Epithelial cell of esophagus (primary cell): ENCODE measurements around the gene NEIL1.
"Not testable (repeated sequence)": the region's sequence is repeated elsewhere in the genome, so short reads cannot be mapped to it uniquely, and the experiment has no call there.

Experiments used
- DNase-seq: peaks from one replicate; pipeline ENCODE4 v3.0.0; 2010; ENCODE audit warnings: low read depth
- H3K4me3 ChIP-seq: 2 replicates; pipeline ENCODE4 v1.5.1; 2011; ENCODE audit warnings: mild to moderate bottlenecking, low read length, control low read depth
- TF ChIP-seq, protein P1 (sequence below): IDR thresholded peaks from 2 replicates; pipeline ENCODE4 v1.5.1; 2011; ENCODE audit warnings: low read depth, mild to moderate bottlenecking, low read length, control low read depth, inconsistent platforms; ENCODE audit not compliant: insufficient read depth; ENCODE audit errors: missing control alignments

The NEIL1 gene

DNA sequence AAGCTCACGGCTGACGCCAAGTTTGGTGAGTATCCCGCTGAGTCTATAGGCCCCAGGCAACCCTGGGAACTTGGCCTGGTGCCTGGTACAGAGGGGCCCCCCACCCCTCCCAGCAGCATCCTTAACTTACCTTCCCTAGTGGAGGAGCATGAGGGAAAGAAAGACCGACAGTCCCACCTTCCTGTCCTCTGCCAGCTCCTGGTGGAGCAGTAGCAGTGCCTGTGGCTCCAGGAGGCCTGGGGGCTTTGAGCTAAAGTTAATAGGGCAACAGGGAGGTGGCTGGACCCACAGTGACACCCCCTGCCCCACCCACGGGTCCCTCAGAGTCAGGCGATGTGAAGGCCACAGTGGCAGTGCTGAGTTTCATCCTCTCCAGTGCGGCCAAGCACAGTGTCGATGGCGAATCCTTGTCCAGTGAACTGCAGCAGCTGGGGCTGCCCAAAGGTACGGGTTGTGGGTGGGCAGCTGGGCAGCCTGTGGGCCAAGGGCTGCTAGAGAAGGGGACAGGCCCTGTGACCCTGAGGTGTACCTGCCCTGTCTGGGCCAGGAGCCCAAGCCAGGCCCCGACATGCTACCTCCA is 8.1 kb upstream of the NEIL1 start:
- H3K4me3 ChIP-seq, result no peak overlapping the region
- no peak for DNase-seq
- TF ChIP-seq, protein P1, sequence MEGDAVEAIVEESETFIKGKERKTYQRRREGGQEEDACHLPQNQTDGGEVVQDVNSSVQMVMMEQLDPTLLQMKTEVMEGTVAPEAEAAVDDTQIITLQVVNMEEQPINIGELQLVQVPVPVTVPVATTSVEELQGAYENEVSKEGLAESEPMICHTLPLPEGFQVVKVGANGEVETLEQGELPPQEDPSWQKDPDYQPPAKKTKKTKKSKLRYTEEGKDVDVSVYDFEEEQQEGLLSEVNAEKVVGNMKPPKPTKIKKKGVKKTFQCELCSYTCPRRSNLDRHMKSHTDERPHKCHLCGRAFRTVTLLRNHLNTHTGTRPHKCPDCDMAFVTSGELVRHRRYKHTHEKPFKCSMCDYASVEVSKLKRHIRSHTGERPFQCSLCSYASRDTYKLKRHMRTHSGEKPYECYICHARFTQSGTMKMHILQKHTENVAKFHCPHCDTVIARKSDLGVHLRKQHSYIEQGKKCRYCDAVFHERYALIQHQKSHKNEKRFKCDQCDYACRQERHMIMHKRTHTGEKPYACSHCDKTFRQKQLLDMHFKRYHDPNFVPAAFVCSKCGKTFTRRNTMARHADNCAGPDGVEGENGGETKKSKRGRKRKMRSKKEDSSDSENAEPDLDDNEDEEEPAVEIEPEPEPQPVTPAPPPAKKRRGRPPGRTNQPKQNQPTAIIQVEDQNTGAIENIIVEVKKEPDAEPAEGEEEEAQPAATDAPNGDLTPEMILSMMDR, result no peak

DNA sequence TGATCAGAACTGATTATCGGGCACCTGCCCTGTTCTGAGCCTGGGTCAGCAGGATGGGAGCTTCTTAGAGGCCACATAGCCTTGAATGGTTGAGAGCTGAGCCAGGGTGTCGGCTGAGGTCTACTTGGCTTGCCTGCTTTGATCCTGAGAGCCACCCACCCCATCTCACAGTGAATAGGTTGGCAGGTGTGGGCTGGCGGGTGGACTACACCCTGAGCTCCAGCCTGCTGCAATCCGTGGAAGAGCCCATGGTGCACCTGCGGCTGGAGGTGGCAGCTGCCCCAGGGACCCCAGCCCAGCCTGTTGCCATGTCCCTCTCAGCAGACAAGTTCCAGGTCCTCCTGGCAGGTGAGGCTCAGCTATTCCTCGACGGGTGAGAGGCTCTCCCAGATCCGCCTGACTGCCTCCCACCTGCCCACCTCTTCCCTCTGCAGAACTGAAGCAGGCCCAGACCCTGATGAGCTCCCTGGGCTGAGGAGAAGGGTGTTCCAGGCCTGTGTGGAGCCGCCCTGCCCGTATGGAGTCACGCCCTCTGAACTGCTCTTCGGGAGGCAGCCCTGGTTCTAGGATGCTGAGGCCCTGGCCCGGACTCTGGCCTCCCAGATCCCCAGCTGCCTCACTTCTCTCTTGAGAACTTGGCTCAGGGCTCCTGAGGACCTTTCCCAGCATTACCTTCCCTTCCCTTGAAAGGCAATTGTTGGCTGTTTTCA is 7.2 kb upstream of the NEIL1 start:
- no peak for DNase-seq
- H3K4me3 ChIP-seq, result no peak overlapping the region
- TF ChIP-seq, protein P1, result no peak

- TF ChIP-seq, protein P1, result no peak
- no peak for DNase-seq
Measured at GRCh38 chr15:75342221-75342620, 4.6 kb upstream of the NEIL1 start.

DNA sequence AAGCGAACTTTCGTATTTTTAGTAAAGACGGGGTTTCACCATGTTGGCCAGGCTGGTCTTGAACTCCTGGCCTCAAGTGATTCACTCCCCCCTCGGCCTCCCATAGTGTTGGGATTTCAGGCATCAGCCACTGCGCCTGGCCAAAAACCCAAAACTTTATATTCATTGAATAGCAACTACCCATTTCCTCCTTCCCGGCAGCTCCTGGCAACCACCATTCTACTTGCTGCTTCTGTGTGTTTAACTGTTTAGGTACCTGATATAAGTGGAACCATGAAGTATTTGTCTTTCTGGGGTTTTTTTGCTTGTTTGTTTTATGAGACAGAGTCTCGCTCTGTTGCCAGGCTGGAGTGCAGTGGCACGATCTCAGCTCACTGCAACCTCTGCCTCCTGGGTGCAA is 2.9 kb upstream of the NEIL1 start:
- not testable (repeated sequence) for H3K4me3 ChIP-seq, DNase-seq

More at GRCh38 chr15:75342221-75342620, 4.6 kb upstream of the NEIL1 start:
- H3K4me3 ChIP-seq, result no peak overlapping the region

DNA sequence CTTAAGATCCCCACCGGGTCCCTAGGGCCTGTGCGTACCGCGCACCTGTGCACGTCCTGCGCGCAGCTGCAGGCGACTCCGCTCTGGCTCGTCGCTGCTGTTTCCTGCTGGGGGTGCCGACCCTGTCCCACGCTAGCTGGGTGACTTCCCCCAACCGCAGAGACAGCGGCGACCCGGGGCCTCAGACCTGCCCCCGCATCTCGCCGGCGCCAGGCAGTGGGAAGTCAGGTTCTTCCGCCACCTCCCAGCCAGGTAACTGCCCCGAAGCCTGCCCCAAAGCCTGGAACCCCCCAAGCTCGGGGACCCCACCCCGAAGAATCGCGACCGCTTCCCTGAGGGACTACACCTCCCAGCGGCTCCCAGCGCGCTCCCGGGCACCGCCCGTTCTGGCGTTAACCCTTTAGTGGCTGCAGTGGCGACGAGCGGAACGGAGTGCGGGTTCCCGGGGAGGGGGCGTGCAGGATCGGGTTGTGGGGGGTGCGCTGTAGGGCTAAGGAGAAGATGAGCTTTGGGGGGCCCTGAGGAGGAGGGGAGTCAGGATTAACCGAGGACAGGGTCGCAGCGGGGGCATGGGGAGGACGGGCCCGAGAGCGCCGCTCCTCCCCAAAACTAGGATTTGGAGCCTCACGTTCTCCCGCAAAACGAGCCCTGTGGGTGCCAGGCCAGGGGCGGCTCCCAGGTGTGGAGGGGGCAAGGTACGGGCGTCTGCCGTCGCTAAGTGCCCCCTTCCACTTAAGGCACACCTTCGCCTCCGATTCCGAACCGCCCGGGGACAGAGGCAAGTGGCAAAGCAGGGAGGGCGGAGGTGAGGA is 589 bp downstream of the NEIL1 start:
- peak; percentile 40 for DNase-seq
- TF ChIP-seq, protein P1, result no peak
- peak overlapping the region; percentile 86 for H3K4me3 ChIP-seq

DNA sequence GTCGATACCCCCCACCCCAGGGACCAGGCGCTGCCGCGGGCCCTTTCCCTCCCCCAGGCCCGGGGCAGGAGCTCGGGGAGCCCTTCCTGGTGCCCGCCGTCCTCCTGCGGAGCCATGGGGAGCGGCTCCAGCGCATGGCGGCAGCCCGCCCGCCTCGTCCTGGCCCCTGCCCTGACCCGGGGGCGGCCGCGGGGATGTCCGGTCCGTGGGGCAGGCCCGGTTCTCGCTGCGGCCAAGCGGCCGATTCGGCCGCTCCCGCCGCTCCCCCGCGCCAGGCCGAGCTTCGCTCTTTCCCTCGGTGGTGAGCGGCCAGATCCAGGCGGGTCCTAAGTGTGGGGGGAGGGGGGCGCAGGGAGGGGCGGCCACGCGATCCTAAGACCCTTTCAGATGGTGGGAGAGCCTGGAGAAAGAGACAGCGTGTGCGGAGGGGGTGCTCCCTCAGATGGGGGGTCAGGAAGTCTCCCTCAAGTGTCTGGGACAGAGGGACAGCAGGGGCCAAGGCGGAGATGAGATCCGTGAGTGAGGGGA is 1.3 kb downstream of the NEIL1 start:
- no peak for DNase-seq
- peak overlapping the region; percentile 86 for H3K4me3 ChIP-seq
- TF ChIP-seq, protein P1, result no peak
